Measurements from ENCODE around the gene PDSS2. TPM values are rescaled to one million over a fixed set of nuclear protein-coding genes. Genes with fewer than 3 reads are reported as not detected.
"Not testable (repeated sequence)": the region's sequence is repeated elsewhere in the genome, so short reads cannot be mapped to it uniquely, and the experiment has no call there.

The PDSS2 gene
- total RNA-seq, 1 experiment from 2014 or later: 9.2 TPM

GRCh38 chr6:107475360-107475759 is 16.0 kb upstream of the PDSS2 start:
- not testable (repeated sequence) for DNase-seq (ENCODE audit: low spot score)

- no peak for DNase-seq (ENCODE audit: low spot score)
Observed at GRCh38 chr6:107473660-107474059, 14.3 kb upstream of the PDSS2 start.

GRCh38 chr6:107470364-107470763 is 11.0 kb upstream of the PDSS2 start:
- no peak for DNase-seq (ENCODE audit: low spot score)

- no peak for DNase-seq (ENCODE audit: low spot score)
Observed at GRCh38 chr6:107466062-107466461, 6.7 kb upstream of the PDSS2 start.

- no peak for DNase-seq (ENCODE audit: low spot score)
Observed at GRCh38 chr6:107460083-107460631, 793 bp upstream of the PDSS2 start.

GRCh38 chr6:107458672-107459282 is 587 bp downstream of the PDSS2 start:
- peak; percentile 44 for DNase-seq (ENCODE audit: low spot score)

GRCh38 chr6:107448776-107449175 is 10.6 kb downstream of the PDSS2 start:
- no peak for DNase-seq (ENCODE audit: low spot score)

GRCh38 chr6:107447663-107448216 is 11.6 kb downstream of the PDSS2 start:
- no peak for DNase-seq (ENCODE audit: low spot score)

GRCh38 chr6:107444277-107444676 is 15.1 kb downstream of the PDSS2 start:
- no peak for DNase-seq (ENCODE audit: low spot score)

- DNase-seq (ENCODE audit: low spot score): no peak
Observed at GRCh38 chr6:107443608-107444267, 15.6 kb downstream of the PDSS2 start.

GRCh38 chr6:107442938-107443607 is 16.3 kb downstream of the PDSS2 start:
- DNase-seq (ENCODE audit: low spot score): no peak

GRCh38 chr6:107441682-107442081 is 17.7 kb downstream of the PDSS2 start:
- no peak for DNase-seq (ENCODE audit: low spot score)

- DNase-seq (ENCODE audit: low spot score): no peak
Observed at GRCh38 chr6:107440936-107441335, 18.4 kb downstream of the PDSS2 start.

- DNase-seq (ENCODE audit: low spot score): no peak
Observed at GRCh38 chr6:107439406-107439805, 20.0 kb downstream of the PDSS2 start.

GRCh38 chr6:107437691-107438090 is 21.7 kb downstream of the PDSS2 start:
- DNase-seq (ENCODE audit: low spot score): no peak

GRCh38 chr6:107436881-107437280 is 22.5 kb downstream of the PDSS2 start:
- no peak for DNase-seq (ENCODE audit: low spot score)

- DNase-seq (ENCODE audit: low spot score): no peak
Observed at GRCh38 chr6:107435798-107436197, 23.6 kb downstream of the PDSS2 start.

GRCh38 chr6:107434812-107435211 is 24.6 kb downstream of the PDSS2 start:
- DNase-seq (ENCODE audit: low spot score): no peak

- DNase-seq (ENCODE audit: low spot score): not testable (repeated sequence)
Observed at GRCh38 chr6:107425951-107426350, 33.4 kb downstream of the PDSS2 start.

GRCh38 chr6:107423474-107423990 is 35.8 kb downstream of the PDSS2 start:
- DNase-seq (ENCODE audit: low spot score): no peak

- no peak for DNase-seq (ENCODE audit: low spot score)
Observed at GRCh38 chr6:107421696-107422256, 37.6 kb downstream of the PDSS2 start.

- DNase-seq (ENCODE audit: low spot score): no peak
Observed at GRCh38 chr6:107419733-107420132, 39.6 kb downstream of the PDSS2 start.
